ENCODE measurements around the gene TNFRSF4. TPM values are rescaled to one million over a fixed set of nuclear protein-coding genes. Genes with fewer than 3 reads are reported as not detected.
"Not testable (repeated sequence)": the region's sequence is repeated elsewhere in the genome, so short reads cannot be mapped to it uniquely, and the experiment has no call there.

TNFRSF4 gene
- total RNA-seq, 3 donors from 2014 or later: 0.64 to 2.3 (median 1.6) TPM

DNA sequence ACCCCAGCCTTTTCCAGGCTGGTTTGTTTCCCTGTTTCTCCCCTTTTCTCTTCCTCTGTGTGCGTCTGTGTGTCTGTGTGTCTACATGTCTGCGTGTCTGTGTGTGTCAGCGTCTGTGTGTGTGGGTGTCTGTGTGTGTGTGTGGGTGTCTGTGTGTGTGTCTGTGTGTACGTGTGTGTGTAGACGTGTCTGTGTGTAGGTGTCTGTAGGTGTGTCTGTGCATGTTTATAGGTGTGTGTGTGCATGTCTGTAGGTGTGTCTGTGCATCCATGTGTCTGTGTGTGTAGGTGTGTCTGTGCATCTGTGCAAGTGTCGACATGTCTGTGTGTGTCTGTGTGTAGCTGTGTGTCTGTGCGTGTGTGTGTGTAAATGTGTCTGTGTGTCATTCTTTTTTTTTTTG lies 37.0 kb downstream of the TNFRSF4 start:
- Histone ChIP-seq H3K4me1 (no peaks in the 10 kb centered on the region), H3K27ac (no peak overlapping the region), H3K9me3 (no peaks in the 10 kb centered on the region), H3K36me3 (no peaks in the 10 kb centered on the region), H3K4me3 (no peak overlapping the region), H3K27me3 (peaks cover 4% of the 10 kb centered on the region in 2 donors)
- intact Hi-C loops (cut with DNase I; ENCODE audit: low total_unique reads): no loop called here
- no peak for DNase-seq (ENCODE audit: low spot score in 2 of 2)
- TF ChIP-seq POLR2AphosphoS5 (IDR thresholded peaks at IDR 0.05) (no peak), CTCF (IDR thresholded peaks at IDR 0.05) (no peak), POLR2A (IDR thresholded peaks at IDR 0.05) (no peak)

GRCh38 chr1:1176063-1176761 lies 37.7 kb downstream of the TNFRSF4 start:
- H3K27ac ChIP-seq; H3K4me1 ChIP-seq; DNase-seq (ENCODE audit: low spot score in 2 of 2); intact Hi-C loops (cut with DNase I; ENCODE audit: low total_unique reads); H3K27me3 ChIP-seq; H3K4me3 ChIP-seq; H3K9me3 ChIP-seq; H3K36me3 ChIP-seq: not testable (repeated sequence)

DNA sequence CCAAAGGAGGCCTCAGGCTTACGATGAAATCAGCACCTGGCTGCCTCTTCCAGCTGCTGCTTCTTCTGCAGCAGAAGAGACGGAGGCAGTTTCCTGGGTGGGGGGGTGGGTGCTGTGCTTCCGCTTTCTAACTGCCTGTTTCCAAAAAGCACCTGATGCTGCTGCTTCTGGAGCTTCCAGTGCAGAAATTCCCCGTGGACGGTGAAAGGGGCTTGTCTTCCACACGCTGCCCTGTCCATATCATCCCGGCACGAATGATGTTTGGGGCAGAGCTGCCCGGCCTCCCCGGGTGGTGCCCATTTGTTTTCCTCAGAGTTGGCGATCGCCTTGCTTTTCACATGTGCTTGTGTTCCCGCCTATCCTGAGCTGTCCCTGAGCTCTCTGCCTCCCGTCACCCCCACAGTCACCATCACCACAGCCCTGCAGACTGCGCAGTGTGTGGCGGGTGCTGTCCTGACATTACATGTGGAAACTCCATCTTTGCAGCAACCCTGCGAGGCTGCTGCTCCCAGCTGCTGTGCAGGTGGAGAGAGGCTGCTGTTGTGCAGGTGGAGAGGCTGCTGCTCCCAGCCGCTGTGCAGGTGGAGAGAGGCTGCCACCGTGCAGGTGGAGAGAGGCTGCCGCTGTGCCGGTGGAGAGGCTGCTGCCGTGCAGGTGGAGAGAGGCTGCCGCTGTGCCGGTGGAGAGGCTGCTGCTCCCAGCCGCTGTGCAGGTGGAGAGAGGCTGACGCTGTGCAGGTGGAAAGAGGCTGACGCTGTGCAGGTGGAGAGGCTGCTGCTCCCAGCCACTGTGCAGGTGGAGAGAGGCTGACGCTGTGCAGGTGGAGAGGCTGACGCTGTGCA lies 38.5 kb downstream of the TNFRSF4 start:
- Histone ChIP-seq H3K9me3 (no peaks in the 10 kb centered on the region), H3K27me3 (peaks cover 4% of the 10 kb centered on the region in 2 donors), H3K36me3 (no peaks in the 10 kb centered on the region), H3K4me1 (no peaks in the 10 kb centered on the region), H3K27ac (no peak overlapping the region), H3K4me3 (no peak overlapping the region)
- no peak for DNase-seq (ENCODE audit: low spot score in 2 of 2)
- intact Hi-C loops (cut with DNase I; ENCODE audit: low total_unique reads): no loop called here
- no peak for TF ChIP-seq POLR2AphosphoS5 (IDR thresholded peaks at IDR 0.05)
- no peak for TF ChIP-seq POLR2A (IDR thresholded peaks at IDR 0.05)

DNA sequence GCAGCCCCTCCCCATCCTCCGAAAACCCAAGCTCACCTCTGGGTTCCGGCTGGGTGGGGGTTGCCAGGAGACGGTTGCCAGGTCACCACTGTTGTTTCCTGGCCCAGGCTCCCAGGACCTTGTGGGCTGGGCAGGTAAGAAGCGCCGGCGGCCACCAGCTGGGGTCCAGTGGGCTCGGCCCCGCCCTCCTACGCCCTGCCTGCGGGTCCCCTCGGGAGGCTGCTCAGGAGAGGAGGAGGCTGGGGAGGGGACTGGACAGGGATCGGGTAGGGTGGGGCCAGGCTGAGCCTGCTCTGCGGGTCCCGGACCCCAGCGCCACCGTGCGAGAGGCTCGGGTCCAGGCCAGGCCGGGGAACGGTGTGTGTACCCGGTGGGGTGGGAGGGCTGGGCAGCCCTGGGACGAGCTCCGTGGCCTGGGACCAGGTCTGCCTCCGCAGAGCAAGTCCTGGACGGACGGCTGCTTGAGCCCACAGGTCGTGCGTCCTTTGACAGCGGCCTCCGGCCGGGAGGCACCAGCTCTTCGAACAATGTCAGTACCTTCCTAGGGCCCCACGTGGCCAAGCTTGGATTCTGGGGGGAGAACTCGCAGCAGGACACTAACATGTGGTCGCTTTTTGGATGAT lies 40.0 kb downstream of the TNFRSF4 start, which contains the start of gene TTLL10:
Gene TTLL10, plus strand, starts transcription at position 88 of the 623 bp plus-strand sequence. CDS start 5,336 bp downstream, outside the sequence.
- H3K9me3 ChIP-seq: no peaks in the 10 kb centered on the region
- H3K4me3 ChIP-seq: no peak within 1 kb of the TSS
- intact Hi-C loops (cut with DNase I; ENCODE audit: low total_unique reads): no loop called here
- H3K36me3 ChIP-seq: no peaks in the 10 kb centered on the region
- no peak within 1 kb of the TSS for H3K27ac ChIP-seq
- H3K4me1 ChIP-seq: no peaks in the 10 kb centered on the region
- no peak for TF ChIP-seq CTCF (IDR thresholded peaks at IDR 0.05)
- no peak for TF ChIP-seq POLR2A (IDR thresholded peaks at IDR 0.05)
- no peak for TF ChIP-seq POLR2AphosphoS5 (IDR thresholded peaks at IDR 0.05)
- peaks cover 4 to 7% of the 10 kb centered on the region in 2 donors for H3K27me3 ChIP-seq
- DNase-seq (ENCODE audit: low spot score in 2 of 2): no peak

DNA sequence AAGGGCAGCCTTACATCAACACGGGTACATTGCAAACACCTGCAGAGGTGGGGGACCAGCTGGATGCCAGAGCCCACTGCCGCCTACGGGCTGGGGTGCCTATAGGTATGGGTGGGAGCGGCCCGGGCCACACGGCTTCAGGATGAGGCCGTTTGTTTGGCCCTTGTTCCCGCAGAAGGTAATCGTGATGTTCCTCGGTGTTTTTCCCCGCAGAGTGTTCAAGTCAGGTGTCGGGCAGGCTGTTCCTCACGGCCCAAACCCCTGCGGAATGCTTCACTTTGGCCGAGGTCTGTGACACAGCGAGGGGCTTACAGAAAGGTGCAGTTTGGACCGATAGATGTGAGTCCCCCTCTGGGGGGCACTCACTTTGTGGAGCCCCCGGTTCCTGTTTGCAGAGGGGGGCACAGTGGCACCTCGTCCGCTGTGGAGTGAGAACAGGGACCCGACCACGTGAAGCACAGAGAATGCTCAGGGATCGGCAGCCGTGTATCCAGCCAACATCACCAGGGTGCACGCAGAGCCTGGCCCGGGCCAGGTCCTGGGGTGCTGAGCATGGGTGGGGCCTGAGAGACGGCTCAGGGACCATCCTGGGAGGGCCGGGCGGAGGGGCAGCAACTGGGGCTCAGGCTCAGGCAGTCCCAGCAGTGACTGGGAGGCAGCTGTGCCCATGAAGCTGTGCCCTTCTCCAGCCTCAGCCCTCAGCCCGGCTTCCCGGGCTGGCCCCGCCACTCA lies 40.7 kb downstream of the TNFRSF4 start:
- no peak for TF ChIP-seq POLR2A (IDR thresholded peaks at IDR 0.05)
- TF ChIP-seq CTCF (IDR thresholded peaks at IDR 0.05): no peak
- no peak for TF ChIP-seq POLR2AphosphoS5 (IDR thresholded peaks at IDR 0.05)
- no peaks in the 10 kb centered on the region for H3K4me1 ChIP-seq
- H3K27me3 ChIP-seq: peaks cover 4 to 12% of the 10 kb centered on the region in 2 donors
- H3K9me3 ChIP-seq: no peaks in the 10 kb centered on the region
- H3K4me3 ChIP-seq: no peak overlapping the region
- intact Hi-C loops (cut with DNase I; ENCODE audit: low total_unique reads): no loop called here
- DNase-seq (ENCODE audit: low spot score in 2 of 2): no peak
- H3K27ac ChIP-seq: no peak overlapping the region
- no peaks in the 10 kb centered on the region for H3K36me3 ChIP-seq
